ENCODE data around the gene FHOD1. TPM values are rescaled to one million over a fixed set of nuclear protein-coding genes. Genes with fewer than 3 reads are reported as not detected.

Gene FHOD1
- total RNA-seq, 2 donors from 2014 or later, result 104 to 145 TPM

- H3K36me3 Mint-ChIP-seq (ENCODE audit: low read depth), result peaks cover 7% of the 10 kb centered on the region
These were observed 30.4 kb downstream of the FHOD1 start for GRCh38 chr16:67216612-67217490.

DNA sequence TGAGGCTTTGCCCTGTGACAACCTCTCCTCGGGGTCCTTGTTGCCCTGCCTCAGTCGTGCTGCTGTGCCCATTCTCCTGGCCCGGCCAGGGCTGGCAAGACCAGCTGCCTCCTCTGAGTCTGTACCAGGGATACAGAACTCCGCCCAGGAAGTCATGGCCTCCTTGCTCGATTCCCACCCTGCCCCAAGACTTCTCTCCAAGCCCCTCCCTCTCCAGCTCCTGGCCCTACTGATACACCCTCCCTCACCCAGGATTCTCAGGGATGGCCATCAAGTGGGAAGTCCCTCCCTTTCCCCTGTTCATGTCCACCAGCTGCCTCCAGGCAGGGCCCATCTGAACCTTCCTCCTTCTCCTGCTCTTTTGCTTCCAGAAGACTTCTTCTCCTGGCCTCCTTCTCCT is 31.6 kb downstream of the FHOD1 start:
- H3K27ac Mint-ChIP-seq, result no peak overlapping the region
- H3K9me3 Mint-ChIP-seq, result no peaks in the 10 kb centered on the region
- no peak overlapping the region for H3K4me3 Mint-ChIP-seq
- ATAC-seq (replicated peaks), result no peak
- H3K36me3 Mint-ChIP-seq (ENCODE audit: low read depth), result peaks cover 3% of the 10 kb centered on the region
- H3K4me1 Mint-ChIP-seq, result peaks cover 16% of the 10 kb centered on the region
- H3K27me3 Mint-ChIP-seq, result no peaks in the 10 kb centered on the region

More at GRCh38 chr16:67216612-67217490, 30.4 kb downstream of the FHOD1 start:
- Mint-ChIP-seq H3K27ac (peak overlapping the region; percentile 26), H3K9me3 (no peaks in the 10 kb centered on the region), H3K4me3 (no peak overlapping the region), H3K27me3 (no peaks in the 10 kb centered on the region), H3K4me1 (peaks cover 20% of the 10 kb centered on the region)
- ATAC-seq (replicated peaks), result no peak

DNA sequence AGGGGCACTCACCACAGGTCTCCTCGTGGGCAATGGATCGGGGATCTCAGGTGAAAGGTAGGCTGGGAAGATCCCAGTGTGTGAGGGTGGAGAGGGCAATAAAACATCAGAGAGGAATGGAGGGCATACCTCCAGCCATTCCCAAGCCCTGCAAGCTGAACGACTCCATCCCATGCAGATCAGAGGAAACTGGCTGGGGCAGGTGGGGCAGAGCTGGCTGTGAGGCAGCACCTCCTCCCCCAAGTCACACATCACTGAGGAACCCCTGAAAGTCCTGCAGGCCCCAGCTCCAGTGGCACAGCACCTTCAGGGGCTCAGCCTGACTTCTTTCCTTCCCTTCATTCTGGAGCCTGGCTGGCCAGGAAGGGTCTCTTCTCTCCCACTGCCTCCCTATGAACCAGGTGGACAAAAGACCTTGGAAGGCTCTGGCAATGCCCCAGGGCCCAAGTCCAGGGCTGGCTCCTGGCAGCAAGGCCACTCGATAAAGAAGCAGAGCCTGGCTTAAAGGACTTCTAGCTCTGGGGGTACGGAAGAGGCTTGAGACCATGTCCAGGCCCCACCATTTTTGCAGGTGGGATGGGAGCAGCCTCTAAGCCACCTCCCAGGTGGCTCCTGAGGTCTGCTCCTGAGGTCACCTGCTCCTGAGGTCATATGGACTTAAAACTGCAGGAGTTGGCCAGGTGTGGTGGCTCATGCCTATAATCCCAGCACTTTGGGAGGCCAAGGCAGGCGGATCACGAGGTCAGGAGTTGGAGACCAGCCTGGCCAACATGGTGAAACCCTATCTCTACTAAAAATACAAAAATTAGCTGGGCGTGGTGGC is 33.9 kb downstream of the FHOD1 start:
- peaks cover 8% of the 10 kb centered on the region for H3K4me1 Mint-ChIP-seq
- ATAC-seq (replicated peaks), result no peak
- H3K4me3 Mint-ChIP-seq, result no peak overlapping the region
- no peaks in the 10 kb centered on the region for H3K27me3 Mint-ChIP-seq
- no peaks in the 10 kb centered on the region for H3K36me3 Mint-ChIP-seq (ENCODE audit: low read depth)
- no peaks in the 10 kb centered on the region for H3K9me3 Mint-ChIP-seq
- H3K27ac Mint-ChIP-seq, result no peak overlapping the region

GRCh38 chr16:67212766-67213165 is 34.5 kb downstream of the FHOD1 start:
- H3K9me3 Mint-ChIP-seq, result no peaks in the 10 kb centered on the region
- no peak overlapping the region for H3K27ac Mint-ChIP-seq
- ATAC-seq (replicated peaks), result no peak
- H3K4me1 Mint-ChIP-seq, result peaks cover 8% of the 10 kb centered on the region
- H3K36me3 Mint-ChIP-seq (ENCODE audit: low read depth), result no peaks in the 10 kb centered on the region
- no peak overlapping the region for H3K4me3 Mint-ChIP-seq
- no peaks in the 10 kb centered on the region for H3K27me3 Mint-ChIP-seq

DNA sequence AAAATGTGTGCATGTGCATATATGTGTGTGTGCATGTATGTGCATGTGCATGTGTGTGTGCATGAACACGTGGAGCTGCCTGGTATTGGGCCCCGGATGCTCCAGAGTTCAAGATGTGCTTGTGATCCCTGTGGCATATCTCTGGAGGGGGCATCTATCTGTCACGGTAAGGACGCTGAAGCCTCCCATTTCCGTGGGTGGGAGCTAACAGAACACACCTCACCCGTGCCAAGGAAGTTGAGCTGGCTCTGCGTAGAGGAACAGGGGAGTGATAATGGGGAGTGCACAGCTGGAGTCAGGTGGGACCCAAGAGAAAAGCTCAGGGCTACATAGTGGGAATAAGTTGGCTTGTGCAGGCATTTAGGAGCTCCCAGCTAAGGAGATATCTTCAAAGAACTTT is 35.6 kb downstream of the FHOD1 start:
- Mint-ChIP-seq H3K9me3 (no peaks in the 10 kb centered on the region), H3K36me3 (ENCODE audit: low read depth) (no peaks in the 10 kb centered on the region), H3K4me1 (peaks cover 3% of the 10 kb centered on the region), H3K27me3 (no peaks in the 10 kb centered on the region), H3K27ac (no peak overlapping the region), H3K4me3 (no peak overlapping the region)
- ATAC-seq (replicated peaks), result no peak

- Mint-ChIP-seq H3K36me3 (ENCODE audit: low read depth) (no peaks in the 10 kb centered on the region), H3K9me3 (no peaks in the 10 kb centered on the region), H3K27ac (no peak overlapping the region), H3K4me1 (peaks cover 5% of the 10 kb centered on the region), H3K4me3 (no peak overlapping the region), H3K27me3 (no peaks in the 10 kb centered on the region)
- ATAC-seq (replicated peaks), result no peak
These were observed 37.0 kb downstream of the FHOD1 start for GRCh38 chr16:67210069-67210937.

DNA sequence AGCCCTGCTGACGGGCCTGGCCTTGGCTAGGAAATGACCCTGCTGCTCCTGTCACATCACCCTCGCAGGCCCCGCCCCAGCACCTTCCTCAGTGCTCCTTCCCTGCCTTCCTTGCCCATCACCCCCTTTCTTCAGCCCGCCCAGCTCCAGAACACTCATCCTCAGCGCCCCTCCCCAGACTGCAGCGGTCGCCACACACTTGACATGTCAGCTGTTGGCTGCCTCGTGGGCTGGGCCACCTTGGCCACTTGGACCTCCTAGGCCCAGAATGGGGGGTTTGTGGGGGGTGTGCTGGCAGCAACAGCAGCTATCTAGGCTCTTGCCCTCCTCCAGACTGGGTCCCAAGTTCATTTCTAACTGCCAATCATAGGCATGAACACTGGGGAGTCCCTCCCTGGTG is 37.7 kb downstream of the FHOD1 start:
- ATAC-seq (replicated peaks), result no peak
- H3K4me3 Mint-ChIP-seq, result no peak overlapping the region
- H3K27ac Mint-ChIP-seq, result peak overlapping the region; percentile 36
- H3K9me3 Mint-ChIP-seq, result no peaks in the 10 kb centered on the region
- no peaks in the 10 kb centered on the region for H3K27me3 Mint-ChIP-seq
- H3K36me3 Mint-ChIP-seq (ENCODE audit: low read depth), result no peaks in the 10 kb centered on the region
- H3K4me1 Mint-ChIP-seq, result peaks cover 5% of the 10 kb centered on the region

DNA sequence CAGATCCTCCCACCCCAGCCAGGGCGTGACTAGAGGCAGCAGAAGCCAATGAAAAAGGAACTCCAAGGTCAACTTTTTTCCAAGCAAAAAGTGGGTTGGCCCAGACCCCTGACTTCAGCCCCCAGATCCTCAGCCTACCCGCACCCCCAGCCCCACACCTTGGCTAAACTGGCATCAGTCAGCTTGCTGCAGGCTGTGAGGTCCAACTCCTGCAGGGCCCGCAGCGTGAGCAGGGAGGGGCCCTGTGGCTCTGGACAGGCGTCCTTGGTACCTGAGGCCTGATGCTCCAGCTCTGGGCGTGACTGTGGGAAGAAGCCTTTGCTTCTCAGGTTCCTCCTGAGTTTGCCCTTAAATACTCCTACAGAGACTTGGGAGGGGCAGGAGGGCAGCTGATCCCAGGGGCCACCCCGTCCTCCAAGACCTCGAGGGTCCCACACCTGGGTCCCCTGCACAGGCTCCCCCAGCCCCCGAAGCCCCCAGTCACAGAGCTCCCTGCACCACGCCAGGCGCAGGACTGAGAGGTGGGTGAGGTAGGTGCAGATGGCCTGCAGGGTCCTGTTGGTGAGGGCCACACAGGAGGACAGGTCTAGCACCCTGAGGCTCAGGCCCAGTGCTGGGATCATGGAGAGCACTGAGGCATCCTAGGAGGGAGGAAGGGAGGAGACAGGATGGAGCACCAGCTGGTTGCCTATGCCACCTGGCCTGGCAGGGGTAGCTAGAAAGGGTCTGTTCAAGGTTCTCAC is 39.0 kb downstream of the FHOD1 start:
- H3K36me3 Mint-ChIP-seq (ENCODE audit: low read depth), result no peaks in the 10 kb centered on the region
- ATAC-seq (replicated peaks), result no peak

DNA sequence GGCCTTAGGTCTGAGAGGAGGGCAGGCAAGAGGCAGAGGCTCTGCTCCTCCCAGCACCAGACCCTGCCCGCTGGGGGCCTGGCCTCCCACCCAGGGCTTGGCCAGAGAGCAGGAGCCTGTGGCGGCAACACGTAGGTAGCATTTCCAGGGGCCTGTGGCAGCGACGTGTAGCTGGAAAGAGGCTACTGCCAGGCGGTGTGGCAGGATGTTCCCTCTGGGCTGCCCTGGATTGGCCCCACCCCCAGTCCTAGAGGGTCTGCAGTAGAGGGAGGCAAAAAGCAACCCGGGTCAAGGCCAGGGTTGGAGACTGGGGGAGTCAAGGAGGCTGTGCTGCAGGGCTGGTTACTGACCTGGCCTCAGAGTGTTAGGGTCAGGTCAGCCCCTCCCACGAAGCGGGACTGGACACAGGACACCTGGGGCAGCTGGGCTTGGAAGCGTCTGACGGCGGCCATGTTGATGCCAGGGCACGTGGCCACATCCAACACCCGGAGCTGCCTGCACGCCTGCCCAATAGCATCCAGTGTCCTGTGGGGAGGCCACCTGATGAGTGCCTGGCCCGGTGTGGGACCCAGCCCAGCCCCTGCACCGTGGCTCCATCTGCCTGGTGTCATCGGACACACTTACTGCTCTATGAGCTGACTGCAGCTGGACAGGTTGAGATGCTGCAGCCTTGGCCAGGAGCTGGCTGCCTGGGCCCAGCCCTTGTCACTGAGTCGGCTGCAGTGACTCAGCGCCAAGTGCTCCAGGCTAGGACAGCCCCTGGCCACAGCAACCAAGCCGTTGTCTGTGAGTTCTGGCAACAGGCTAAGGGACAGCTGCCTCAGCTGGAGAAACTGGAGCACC is 39.8 kb downstream of the FHOD1 start:
- Mint-ChIP-seq H3K9me3 (no peaks in the 10 kb centered on the region), H3K27ac (no peak overlapping the region), H3K4me1 (peaks cover 5% of the 10 kb centered on the region), H3K36me3 (ENCODE audit: low read depth) (peaks cover 4% of the 10 kb centered on the region), H3K27me3 (no peaks in the 10 kb centered on the region), H3K4me3 (no peak overlapping the region)
- ATAC-seq (replicated peaks), result peak; percentile 43

More for the DNA sequence above, 39.0 kb downstream of the FHOD1 start:
- no peak overlapping the region for H3K4me3 Mint-ChIP-seq
- peaks cover 5% of the 10 kb centered on the region for H3K4me1 Mint-ChIP-seq
- H3K27me3 Mint-ChIP-seq, result no peaks in the 10 kb centered on the region
- H3K9me3 Mint-ChIP-seq, result no peaks in the 10 kb centered on the region
- H3K27ac Mint-ChIP-seq, result no peak overlapping the region

- no peak for ATAC-seq (replicated peaks)
- no peak overlapping the region for H3K4me3 Mint-ChIP-seq
- H3K27ac Mint-ChIP-seq, result peak overlapping the region; percentile 60
- no peaks in the 10 kb centered on the region for H3K9me3 Mint-ChIP-seq
- no peaks in the 10 kb centered on the region for H3K27me3 Mint-ChIP-seq
- H3K36me3 Mint-ChIP-seq (ENCODE audit: low read depth), result peaks cover 9% of the 10 kb centered on the region
- peaks cover 5% of the 10 kb centered on the region for H3K4me1 Mint-ChIP-seq
These were observed 40.4 kb downstream of the FHOD1 start for GRCh38 chr16:67206838-67207248.

DNA sequence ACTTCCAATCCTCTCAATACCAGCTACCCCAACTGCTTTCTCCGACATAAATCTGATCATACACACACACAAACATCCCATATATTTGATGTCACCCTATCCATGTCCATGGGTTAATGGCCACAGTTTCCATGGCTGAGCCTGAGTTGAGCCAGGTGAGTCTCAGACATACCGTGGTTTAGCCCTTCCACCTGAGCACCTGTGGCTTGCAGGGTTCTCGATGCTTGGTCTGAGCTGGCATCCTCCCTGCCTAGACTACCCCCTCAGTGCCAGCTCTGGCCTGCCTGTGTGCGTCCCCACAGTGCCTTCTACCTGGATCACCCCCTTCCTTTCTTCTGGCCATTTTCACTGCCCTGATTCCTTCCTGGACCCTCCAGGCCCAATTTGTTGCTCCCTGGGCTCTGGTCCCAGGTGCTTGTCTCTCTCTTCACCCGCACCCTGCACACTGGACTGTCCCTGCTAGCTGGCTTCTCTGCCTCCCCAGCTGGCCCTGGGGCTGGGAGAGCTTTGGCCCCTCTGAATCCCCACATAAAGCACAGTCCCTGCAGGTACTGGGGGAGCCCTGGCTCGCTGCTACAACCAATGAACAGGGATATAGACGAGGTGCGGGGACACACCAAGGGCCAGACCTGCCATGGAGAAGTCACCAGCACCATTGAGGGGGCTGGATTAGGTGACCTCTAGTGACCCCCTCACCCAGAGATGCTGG is 41.0 kb downstream of the FHOD1 start:
- Mint-ChIP-seq H3K27ac (peak overlapping the region; percentile 60), H3K4me1 (peaks cover 5% of the 10 kb centered on the region), H3K9me3 (no peaks in the 10 kb centered on the region), H3K27me3 (no peaks in the 10 kb centered on the region), H3K4me3 (no peak overlapping the region), H3K36me3 (ENCODE audit: low read depth) (peaks cover 12% of the 10 kb centered on the region)
- no peak for ATAC-seq (replicated peaks)

- Mint-ChIP-seq H3K4me1 (peaks cover 5% of the 10 kb centered on the region), H3K4me3 (no peak overlapping the region), H3K36me3 (ENCODE audit: low read depth) (peaks cover 30% of the 10 kb centered on the region), H3K27ac (no peak overlapping the region), H3K9me3 (no peaks in the 10 kb centered on the region), H3K27me3 (no peaks in the 10 kb centered on the region)
- no peak for ATAC-seq (replicated peaks)
These were observed 43.2 kb downstream of the FHOD1 start for GRCh38 chr16:67204076-67204475.
